LNCaP clone FGC (cell line): ENCODE measurements around the gene SIAH1.
"Not testable (repeated sequence)": the region's sequence is repeated elsewhere in the genome, so short reads cannot be mapped to it uniquely, and the experiment has no call there.

ENCODE experiments used
- DNase-seq: peaks from one replicate; pipeline ENCODE4 v3.0.0-alpha.2; 2011; ENCODE audit warnings: low read depth
- H3K4me3 ChIP-seq: 2 replicates; pipeline ENCODE4 v1.5.1; 2011; ENCODE audit warnings: mild to moderate bottlenecking, low read depth, low read length, control low read depth
- TF ChIP-seq, protein P1 (sequence below): IDR thresholded peaks from 2 replicates; pipeline ENCODE4 v1.5.1; 2012; ENCODE audit warnings: mild to moderate bottlenecking; ENCODE audit not compliant: control insufficient read depth, insufficient read depth; ENCODE audit errors: extremely low read depth

Gene SIAH1

DNA sequence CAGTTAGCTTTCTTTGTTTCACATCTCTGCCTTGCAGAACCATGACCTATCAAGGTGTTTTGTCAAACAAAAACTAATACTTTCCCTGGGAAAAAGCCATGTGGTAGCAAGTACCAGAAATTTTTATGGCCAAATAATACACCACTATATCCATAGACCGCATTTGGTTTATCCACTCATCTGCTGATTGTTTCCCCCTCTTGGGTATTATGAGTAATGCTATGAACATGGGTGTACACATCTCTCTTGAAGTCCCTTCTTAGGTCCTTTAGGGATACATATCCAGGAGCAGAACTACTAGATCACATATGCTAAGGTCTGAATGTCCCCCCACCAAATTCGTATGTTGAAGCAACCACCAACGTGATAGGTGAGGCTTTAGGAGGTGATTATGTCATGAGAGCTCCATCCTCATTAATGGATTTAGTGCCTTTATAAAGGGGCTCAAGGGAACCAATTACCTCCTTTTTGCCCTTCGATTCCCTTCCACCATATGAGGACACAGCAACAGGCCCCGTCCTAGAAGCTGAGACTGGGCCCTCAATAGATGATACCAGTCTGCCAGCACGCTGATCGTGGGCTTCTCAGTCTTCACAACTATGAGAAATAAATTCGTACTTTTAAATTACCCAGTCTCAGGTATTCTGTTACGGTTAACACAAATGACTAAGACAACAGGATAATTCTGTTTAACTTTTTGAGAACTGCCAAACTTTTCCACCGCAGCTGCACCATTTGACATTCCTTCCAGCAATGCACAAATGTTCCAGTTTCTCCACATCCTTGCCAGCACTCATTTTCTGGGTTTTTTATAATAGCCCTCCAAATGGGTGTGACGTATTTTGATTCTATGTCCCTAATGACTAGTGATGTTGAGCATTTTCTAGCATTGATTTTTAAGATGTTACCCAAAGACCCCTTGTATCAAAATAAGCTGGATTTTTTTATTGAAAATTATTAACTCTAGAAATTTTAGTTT is 30.0 kb downstream of the SIAH1 start:
- no peak overlapping the region for H3K4me3 ChIP-seq
- TF ChIP-seq, protein P1, sequence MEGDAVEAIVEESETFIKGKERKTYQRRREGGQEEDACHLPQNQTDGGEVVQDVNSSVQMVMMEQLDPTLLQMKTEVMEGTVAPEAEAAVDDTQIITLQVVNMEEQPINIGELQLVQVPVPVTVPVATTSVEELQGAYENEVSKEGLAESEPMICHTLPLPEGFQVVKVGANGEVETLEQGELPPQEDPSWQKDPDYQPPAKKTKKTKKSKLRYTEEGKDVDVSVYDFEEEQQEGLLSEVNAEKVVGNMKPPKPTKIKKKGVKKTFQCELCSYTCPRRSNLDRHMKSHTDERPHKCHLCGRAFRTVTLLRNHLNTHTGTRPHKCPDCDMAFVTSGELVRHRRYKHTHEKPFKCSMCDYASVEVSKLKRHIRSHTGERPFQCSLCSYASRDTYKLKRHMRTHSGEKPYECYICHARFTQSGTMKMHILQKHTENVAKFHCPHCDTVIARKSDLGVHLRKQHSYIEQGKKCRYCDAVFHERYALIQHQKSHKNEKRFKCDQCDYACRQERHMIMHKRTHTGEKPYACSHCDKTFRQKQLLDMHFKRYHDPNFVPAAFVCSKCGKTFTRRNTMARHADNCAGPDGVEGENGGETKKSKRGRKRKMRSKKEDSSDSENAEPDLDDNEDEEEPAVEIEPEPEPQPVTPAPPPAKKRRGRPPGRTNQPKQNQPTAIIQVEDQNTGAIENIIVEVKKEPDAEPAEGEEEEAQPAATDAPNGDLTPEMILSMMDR, result no peak
- DNase-seq, result no peak

DNA sequence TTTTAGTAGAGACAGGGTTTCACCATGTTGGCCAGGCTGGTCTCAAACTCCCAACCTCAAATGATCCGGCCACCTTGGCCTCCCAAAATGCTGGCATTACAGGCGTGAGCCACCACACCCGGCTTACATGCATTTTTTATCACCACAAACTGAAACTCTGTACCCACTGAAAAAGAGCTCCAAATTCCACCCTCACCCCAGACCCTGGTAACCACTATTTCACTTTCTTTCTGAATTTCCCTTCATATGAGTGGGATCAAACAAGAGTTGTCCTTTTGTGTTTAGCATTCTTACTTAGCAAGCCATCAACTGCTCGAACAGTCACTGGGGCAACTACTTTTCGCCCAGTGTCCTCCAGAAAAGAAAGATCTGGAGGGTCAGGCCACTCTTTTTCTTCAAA is 30.8 kb downstream of the SIAH1 start:
- DNase-seq, H3K4me3 ChIP-seq: not testable (repeated sequence)

DNA sequence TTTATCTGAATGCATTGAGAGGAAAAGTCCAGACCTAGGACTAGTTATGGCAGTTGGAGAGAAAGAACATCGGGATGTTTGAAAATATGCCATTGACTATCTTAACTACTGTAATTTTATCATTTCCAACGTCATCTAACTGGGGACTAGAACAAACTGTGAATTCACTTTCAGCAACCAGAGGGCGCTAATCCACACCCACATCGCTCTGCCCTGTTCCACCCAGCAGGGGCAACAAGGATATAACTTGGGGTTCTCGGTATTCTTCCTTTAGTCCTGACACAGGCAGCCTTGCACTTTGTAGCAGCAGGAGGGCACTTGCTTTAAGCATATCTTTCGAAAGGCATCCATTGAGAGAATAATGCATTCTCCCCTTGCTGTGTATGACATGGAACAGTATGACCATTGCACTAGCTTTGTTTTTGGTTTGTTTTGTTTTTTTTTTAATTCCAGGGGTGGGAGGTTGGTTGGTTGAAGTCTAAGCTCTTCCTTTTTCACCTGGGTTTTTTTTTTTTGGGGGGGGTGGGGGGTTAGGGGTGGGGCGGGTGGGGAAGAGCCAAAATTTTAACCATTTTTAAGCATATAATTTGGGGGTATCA is 31.5 kb downstream of the SIAH1 start:
- DNase-seq, result no peak
- TF ChIP-seq, protein P1, result peak; percentile 86
- no peak overlapping the region for H3K4me3 ChIP-seq

DNA sequence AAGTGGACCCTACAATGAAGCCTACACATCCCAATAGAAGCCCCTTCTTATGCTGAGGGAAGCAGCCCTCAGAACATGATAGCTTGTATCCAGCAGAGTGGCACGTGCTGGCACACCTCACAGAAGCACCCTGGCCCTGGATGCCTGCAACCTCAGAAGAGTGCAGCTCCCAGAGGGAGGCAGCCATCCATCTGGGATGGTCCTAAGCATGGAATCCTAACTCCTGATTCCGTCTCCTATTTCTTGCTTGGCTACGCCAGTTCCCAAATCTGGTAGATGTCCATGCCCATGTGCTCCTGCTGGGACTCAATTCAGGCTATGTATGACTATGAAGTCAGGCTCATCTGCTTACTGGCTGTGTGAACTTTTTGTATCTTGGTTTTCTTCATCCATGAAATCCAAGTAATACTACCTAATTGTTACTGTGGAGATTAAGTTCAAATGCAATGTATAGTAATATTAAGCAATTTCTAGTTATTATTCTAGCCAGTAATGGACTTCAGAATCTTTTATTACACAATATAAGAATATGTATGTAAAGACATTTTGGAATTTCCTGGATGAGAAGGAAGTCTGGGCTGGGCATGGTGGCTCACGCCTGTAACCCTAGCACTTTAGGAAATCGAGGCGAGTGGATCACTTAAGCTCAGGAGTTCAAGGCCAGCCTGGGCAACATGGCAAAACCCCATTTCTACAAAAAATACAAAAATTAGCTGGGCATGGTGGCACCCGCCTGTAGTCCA is 32.4 kb downstream of the SIAH1 start:
- no peak overlapping the region for H3K4me3 ChIP-seq
- DNase-seq, result no peak
- TF ChIP-seq, protein P1, result no peak

DNA sequence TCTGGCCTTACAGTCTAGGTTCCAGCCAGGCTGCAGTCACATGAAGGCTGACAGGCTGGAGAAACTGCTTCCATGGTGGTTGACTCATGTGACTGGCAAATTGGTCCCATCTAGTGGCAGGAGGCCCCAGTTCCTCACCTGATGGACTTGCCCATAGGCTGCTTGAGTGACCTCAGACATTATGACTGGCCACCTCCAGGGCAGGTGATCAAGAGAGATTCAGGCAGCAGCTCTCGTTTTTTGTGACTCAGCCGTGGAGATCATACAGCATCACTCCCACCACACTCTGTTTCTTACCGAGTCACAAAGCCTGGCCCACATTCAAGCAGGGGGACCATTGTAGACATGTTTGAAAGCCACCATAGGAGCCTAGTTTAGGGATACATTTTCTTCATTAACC is 34.5 kb downstream of the SIAH1 start:
- DNase-seq, result no peak
- H3K4me3 ChIP-seq, result no peak overlapping the region
- TF ChIP-seq, protein P1, result no peak

DNA sequence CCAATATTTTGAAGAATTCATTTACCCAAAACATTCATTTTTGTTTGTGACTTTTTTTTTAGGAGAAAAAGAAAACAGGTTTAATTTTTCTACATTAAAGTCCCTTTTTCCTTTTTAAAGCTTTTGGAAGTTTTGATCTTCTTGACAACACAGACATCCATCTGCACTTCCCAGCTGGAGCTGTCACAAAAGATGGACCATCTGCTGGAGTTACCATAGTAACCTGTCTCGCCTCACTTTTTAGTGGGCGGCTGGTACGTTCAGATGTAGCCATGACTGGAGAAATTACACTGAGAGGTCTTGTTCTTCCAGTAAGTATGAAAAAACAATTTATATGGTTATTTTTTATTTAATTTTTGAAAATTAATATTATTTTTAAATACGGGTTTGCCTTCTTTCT is 37.2 kb downstream of the SIAH1 start:
- TF ChIP-seq, protein P1, result no peak
- no peak overlapping the region for H3K4me3 ChIP-seq
- DNase-seq, result no peak
